Mononuclear cell (primary cell): Measurements from ENCODE around the gene LAMC3. TPM values are rescaled to one million over a fixed set of nuclear protein-coding genes. Genes with fewer than 3 reads are reported as not detected.

Source experiments
- H3K27me3 ChIP-seq: 2 replicates; pipeline ENCODE4 v1.6.0; 2011; ENCODE audit warnings: low read length, control low read depth; ENCODE audit not compliant: insufficient read depth
- H3K4me1 ChIP-seq: 2 replicates; pipeline ENCODE4 v1.5.1; 2011; ENCODE audit warnings: mild to moderate bottlenecking, low read length, control low read depth; ENCODE audit not compliant: insufficient read depth
- H3K4me3 ChIP-seq: 2 replicates; pipeline ENCODE4 v1.5.1; 2011; ENCODE audit warnings: mild to moderate bottlenecking, low read length, moderate library complexity
- H3K9me3 ChIP-seq: 2 replicates; pipeline ENCODE4 v1.5.1; 2011; ENCODE audit warnings: low read depth, mild to moderate bottlenecking, control low read depth, low read length
- total RNA-seq: library from RNA; depleted of rRNA; stranded (reverse); fragments of >200 nt; gene quantifications from one replicate; pipeline ENCODE4 v1.2.3, GENCODE V29; 2012

LAMC3 gene
- total RNA-seq, result 0.73 TPM

DNA sequence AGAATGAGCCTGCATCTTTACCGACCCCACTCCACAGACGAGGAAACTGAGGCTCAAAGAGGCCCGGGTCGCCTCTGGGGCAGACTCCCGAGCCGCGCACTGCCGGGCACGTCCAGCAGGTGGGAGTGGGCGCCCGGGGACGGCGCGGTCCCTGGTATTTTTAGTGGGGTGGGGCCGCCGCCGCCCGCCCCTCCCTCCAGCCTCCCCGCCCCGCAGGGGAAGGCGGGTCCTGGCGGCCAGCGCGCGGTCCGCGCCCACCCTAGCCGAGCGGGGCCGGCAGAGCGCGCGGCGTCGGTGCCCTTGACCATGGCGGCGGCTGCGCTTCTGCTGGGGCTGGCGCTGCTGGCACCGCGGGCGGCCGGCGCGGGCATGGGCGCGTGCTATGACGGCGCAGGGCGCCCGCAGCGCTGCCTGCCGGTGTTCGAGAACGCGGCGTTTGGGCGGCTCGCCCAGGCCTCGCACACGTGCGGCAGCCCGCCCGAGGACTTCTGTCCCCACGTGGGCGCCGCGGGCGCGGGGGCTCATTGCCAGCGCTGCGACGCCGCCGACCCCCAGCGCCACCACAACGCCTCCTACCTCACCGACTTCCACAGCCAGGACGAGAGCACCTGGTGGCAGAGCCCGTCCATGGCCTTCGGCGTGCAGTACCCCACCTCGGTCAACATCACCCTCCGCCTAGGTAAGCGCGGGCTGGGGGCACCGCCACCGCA, at the start of gene LAMC3:
Gene LAMC3 (plus strand): TSS at position 266 of the 710 bp plus-strand sequence. CDS start 41 bp downstream, at position 307.
- no peaks in the 10 kb centered on the region for H3K4me1 ChIP-seq
- peaks cover 21% of the 10 kb centered on the region for H3K27me3 ChIP-seq
- no peak within 1 kb of the TSS for H3K4me3 ChIP-seq
- no peaks in the 10 kb centered on the region for H3K9me3 ChIP-seq

DNA sequence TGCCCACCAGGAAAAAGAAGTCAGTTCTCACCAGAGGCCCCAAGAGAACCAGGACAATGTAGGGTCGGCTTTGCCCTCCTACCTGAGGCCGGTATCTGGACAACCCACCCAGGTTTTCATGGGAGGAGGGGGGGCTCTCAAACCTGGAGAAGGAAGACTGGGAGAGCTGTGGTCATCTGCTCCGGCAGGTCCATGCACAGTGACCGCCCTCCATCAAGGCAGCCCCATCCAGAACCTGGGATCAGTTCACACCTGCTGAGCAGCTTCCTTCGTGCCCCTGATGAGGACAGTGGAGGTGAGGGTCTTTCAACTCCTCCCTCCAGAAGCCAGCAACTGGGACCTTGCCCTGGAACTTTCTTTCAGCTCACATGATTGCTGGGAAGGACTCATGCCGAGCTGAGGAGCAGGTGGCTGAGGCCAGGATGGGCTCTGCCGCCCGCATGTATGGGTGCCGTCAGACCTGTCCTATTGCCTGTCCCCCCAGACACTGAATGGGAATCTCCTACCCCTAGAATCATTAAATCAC, 49.1 kb upstream of the LAMC3 start:
- Histone ChIP-seq H3K4me1 (no peaks in the 10 kb centered on the region), H3K9me3 (no peaks in the 10 kb centered on the region), H3K4me3 (no peak overlapping the region)

DNA sequence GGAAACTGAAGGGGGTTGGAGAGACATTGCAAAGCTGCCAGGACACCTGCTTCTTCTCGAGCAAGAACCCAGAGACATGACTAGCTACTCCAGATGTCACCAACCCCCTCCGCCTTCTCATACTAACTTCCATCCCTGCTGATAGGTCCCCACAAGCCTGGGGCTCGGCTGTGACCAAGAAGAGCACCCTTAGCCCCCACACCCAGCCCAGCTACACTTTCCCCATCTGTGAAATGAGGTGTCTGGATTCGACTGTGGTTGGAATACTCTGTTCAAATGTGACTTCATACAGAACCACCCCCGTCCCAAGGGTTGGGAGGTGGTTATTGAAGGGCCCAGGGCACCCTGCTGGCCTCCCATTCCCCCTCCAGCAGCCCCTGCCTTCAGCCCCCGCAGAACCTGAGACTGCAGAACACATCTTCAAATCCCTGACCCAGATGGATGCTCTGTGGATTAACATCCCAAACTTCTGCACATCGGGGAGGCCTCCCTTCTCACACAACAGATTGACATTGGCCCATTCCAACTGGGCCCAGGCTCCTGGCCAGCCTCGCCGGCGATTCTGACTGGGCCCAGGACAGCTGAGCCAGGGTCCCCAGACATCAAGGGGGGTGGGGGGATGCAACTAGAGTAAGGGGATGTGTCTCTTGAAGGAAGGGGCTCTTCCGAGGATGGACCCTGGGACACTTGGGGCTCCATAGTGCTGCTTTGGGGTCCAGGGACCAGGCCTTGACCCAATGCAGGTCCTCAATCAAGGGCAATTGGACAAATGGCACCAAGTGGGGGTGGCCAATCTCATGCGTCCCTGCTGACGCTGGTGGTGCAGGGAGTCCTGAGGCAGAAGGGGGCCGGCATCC, 48.2 kb upstream of the LAMC3 start:
- Histone ChIP-seq H3K4me1 (no peaks in the 10 kb centered on the region), H3K27me3 (no peaks in the 10 kb centered on the region), H3K4me3 (no peak overlapping the region), H3K9me3 (no peaks in the 10 kb centered on the region)

More for the DNA sequence above, 49.1 kb upstream of the LAMC3 start:
- H3K27me3 ChIP-seq, result no peaks in the 10 kb centered on the region

DNA sequence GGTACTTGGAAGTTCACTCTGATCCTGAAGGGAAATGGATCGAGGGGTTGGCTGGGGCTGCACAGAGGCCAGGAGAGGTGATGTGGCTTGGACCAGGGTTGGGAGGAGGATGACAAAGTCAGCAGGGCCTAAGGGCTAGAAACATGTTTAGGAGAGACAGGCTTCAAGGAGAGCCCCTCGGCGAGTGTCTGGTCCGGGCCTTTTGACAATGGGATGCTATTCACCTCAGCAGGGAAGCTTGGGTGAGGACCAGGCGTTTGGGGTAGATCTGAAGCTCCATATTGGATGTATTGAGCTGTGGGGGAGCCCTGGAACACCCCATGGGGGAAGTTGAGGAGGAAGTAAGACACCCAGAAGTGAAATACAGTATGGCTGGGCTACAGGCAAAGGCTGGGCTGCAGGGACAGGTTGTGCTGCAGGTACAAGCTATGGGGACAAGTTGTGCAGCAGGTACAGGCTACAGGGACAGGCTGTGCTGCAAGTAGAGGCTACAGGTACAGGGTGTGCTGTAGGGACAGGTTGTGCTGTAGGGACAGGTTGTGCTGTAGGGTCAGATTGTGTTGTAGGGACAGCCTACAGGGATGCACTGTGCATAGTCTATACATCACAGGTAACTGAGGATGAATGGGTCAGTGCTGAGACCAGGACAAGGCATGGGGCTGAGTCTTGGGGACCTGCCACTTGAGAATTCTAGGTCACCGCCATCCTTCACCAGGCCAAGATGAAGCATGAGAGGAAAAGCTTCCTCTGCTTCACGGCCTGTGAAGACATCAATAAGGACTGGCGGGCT, 47.3 kb upstream of the LAMC3 start:
- Histone ChIP-seq H3K4me3 (no peak overlapping the region), H3K4me1 (no peaks in the 10 kb centered on the region), H3K9me3 (no peaks in the 10 kb centered on the region), H3K27me3 (no peaks in the 10 kb centered on the region)

DNA sequence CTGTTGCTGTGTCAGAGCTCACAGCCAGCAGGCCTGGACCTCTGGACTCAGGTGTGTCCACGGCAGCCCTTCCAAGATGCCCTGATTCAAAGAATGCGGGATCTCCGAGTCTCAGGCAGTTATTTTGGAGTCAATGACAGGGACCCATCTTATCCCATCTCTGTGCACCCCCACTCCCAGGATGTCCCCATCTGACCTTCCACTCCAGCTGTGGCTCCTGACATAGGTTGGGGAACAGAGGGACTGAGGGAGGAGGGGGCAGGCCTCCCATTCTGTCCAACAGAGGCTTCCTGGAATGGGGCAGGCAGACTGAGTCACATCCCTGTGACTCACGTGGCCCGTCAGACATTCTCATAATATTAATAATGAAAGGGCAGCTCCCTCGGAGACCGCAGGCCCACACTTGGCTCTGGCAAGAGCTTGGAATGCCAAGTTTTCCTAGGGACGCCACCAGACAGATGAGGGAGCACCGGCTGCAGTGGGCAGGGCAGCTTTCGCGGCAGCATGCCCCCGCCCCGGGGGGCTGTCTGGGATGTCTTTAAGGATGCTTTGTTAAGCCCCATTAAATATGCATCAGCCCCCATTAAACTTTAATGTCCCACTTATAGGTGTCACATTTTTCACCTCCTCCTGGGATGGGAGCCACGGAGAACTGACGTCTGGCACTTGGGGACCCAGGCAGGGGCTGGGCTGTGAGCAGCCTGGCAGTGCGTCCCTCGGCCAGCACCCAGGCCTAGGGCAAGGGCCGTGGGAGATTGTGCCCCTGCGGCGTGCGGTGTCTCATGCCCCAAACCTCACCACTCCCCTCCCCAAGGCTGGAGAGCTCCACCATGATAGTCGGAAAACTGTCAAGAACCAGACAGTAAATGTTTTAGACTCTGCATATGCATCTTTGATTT, 46.3 kb upstream of the LAMC3 start:
- no peaks in the 10 kb centered on the region for H3K4me1 ChIP-seq
- no peaks in the 10 kb centered on the region for H3K27me3 ChIP-seq
- no peak overlapping the region for H3K4me3 ChIP-seq
- no peaks in the 10 kb centered on the region for H3K9me3 ChIP-seq

DNA sequence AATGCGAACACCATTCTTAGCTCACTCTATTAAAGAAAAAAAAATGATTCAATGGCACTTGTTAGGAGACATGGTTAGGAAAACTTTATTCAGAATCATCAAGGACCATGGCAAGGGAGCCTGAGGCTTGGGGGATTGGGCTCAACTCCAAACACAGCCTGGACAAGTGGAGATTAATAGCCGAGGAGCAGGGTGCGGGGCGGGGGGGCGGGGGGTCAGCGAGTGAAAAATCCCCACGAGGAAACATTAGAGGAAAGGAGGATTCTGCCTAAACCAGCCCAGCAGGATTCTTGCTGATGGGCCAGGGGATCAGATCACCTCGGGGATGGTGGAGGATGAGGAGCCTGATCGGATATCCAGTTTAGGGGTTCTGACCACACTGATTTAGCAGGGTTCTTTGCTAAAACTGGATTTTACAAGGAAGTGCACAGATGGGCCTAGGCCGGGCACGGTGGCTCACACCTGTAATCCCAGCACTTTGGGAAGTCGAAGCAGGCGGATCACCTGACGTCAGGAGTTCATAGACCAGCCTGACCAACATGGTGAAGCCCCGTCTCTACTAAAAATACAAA, 45.6 kb upstream of the LAMC3 start:
- no peak overlapping the region for H3K4me3 ChIP-seq
- no peaks in the 10 kb centered on the region for H3K4me1 ChIP-seq
- H3K9me3 ChIP-seq, result no peaks in the 10 kb centered on the region
- no peaks in the 10 kb centered on the region for H3K27me3 ChIP-seq

DNA sequence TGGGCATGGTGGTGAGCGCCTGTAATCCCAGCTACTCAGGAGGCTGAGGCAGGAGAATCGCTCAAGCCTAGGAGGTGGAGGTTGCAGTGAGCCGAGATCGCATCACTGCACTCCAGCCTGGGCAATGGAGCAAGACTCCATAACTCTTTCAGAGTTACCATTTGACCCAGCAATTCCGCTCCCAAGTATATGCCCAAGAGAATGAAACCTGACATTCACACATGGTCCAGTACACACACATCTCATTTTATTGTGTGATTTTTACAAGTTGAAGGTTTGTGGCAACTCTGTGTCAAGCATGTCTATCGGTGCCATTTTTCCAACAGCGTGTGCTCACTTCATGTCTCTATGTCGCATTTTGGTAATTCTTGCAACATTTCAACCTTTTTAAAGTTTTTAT, 45.1 kb upstream of the LAMC3 start:
- no peaks in the 10 kb centered on the region for H3K27me3 ChIP-seq
- no peaks in the 10 kb centered on the region for H3K9me3 ChIP-seq
- H3K4me3 ChIP-seq, result no peak overlapping the region
- no peaks in the 10 kb centered on the region for H3K4me1 ChIP-seq

DNA sequence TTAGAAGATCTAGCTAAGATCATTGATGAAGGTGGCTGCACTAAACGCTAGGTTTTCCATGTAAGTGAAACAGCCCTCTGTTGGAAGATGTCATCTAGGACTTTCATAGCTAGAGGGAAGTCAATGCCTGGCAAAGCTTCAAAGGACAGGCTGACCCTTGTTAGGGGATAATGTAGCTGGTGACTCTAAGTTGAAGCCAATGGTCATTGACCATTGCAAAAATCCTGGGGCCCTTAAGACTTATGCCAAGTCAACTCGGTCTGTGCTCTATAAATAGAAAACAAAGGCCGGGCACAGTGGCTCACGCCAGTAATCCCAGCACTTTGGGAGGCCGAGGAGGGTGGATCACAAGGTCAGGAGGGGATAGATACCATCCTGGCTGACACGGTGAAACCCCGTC, 43.3 kb upstream of the LAMC3 start:
- no peaks in the 10 kb centered on the region for H3K9me3 ChIP-seq
- H3K4me1 ChIP-seq, result no peaks in the 10 kb centered on the region
- H3K4me3 ChIP-seq, result no peak overlapping the region
- H3K27me3 ChIP-seq, result no peaks in the 10 kb centered on the region

DNA sequence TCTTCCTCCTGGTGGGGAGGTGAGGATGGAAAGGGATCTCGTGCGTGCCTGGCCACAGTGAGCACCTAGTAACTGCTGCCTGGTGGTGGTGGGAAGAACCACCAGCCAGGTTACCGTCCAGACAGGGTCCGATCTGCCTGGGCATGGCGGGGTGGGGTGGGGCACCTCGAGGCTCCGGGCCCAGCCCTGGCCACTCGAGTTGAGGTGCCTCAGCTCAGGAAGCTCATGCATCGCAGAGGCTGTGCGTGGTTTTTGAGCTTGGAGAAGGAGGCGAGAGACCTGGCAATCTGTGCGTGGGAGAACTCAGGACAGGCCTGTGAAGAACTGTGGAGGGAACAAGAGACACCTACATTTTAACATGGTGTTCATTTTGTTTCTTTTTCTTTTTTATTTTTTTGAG, 38.9 kb upstream of the LAMC3 start:
- Histone ChIP-seq H3K9me3 (no peaks in the 10 kb centered on the region), H3K4me3 (no peak overlapping the region), H3K4me1 (no peaks in the 10 kb centered on the region), H3K27me3 (no peaks in the 10 kb centered on the region)

DNA sequence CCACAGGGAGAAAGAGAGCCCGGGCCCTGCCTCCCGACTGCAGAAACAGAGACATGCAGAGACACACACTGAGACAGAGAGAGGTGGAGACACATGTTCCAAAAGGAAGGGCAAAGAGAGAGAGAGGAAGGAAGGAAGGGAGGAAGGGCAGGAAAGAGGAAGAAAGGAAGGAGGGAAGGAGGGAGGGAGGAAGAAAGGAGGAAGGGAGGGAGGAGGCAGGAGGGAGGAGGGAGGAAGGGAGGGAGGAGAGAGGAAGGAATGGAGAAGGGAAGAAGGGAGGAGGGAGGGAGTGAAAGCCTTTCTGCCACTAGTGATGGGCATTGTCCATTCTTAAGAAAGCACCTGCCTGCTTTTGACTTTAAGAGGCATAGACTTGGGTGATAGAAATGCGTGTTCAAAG, 38.1 kb upstream of the LAMC3 start:
- no peak overlapping the region for H3K4me3 ChIP-seq
- no peaks in the 10 kb centered on the region for H3K9me3 ChIP-seq
- H3K27me3 ChIP-seq, result no peaks in the 10 kb centered on the region
- no peaks in the 10 kb centered on the region for H3K4me1 ChIP-seq

DNA sequence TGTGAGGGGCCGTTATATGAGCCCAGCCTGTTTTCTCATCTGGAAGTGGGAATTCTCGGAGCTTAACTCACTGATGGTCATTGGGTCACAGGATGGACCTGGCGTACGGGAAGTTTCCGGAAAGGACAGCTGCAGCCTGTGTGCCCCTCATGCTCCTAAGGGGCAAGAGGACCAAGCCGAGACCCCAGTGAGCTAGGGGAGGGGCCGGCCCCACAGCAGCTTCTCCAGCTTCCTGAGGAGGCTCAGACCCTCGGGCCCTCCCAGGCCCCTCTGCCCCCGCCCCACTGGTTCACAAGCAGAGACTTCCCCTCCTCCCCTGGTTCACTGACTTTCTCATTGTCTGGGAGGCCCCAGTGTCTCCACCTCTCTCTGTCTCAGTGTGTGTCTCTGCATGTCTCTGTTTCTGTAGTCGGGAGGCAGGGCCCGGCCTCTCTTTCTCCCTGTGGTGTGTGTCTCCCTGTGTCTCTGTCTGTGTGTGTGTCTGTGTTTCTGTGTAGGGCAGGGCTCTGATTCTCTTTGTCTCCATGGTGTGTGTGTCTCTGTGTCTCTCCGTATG, 37.6 kb upstream of the LAMC3 start:
- Histone ChIP-seq H3K9me3 (no peaks in the 10 kb centered on the region), H3K27me3 (no peaks in the 10 kb centered on the region), H3K4me3 (no peak overlapping the region), H3K4me1 (no peaks in the 10 kb centered on the region)

DNA sequence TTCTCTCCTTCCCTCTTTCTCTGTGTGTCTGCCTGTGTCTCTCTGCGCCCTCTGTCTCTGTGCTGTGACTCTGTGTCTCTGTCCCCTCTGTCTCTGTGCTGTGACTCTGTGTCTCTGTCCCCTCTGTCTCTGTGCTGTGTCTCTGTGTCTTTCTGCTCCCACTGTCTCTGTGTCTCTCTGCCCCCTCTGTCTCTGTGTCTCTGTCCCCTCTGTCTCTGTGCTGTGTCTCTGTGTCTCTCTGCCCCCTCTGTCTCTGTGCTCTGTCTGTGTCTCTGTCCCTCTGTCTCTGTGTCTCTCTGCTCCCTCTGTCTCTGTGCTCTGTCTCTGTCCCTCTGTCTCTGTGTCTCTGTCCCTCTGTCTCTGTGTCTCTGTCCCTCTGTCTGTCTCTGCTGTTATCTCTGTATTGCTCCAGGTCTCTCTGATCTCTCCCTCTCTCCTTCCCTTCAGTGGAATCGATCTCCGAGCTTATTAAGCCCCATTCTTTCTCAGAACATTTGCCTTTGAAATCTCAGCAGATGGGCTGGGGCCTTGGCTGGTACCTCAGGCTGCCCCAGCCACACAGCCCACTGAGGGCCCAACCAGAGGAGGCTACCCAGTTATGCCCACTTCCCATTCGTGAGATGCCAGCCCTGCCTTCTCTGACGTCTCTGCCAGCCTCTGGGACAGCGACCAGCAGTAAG, 36.6 kb upstream of the LAMC3 start:
- no peaks in the 10 kb centered on the region for H3K4me1 ChIP-seq
- no peak overlapping the region for H3K4me3 ChIP-seq
- no peaks in the 10 kb centered on the region for H3K27me3 ChIP-seq
- H3K9me3 ChIP-seq, result no peaks in the 10 kb centered on the region

DNA sequence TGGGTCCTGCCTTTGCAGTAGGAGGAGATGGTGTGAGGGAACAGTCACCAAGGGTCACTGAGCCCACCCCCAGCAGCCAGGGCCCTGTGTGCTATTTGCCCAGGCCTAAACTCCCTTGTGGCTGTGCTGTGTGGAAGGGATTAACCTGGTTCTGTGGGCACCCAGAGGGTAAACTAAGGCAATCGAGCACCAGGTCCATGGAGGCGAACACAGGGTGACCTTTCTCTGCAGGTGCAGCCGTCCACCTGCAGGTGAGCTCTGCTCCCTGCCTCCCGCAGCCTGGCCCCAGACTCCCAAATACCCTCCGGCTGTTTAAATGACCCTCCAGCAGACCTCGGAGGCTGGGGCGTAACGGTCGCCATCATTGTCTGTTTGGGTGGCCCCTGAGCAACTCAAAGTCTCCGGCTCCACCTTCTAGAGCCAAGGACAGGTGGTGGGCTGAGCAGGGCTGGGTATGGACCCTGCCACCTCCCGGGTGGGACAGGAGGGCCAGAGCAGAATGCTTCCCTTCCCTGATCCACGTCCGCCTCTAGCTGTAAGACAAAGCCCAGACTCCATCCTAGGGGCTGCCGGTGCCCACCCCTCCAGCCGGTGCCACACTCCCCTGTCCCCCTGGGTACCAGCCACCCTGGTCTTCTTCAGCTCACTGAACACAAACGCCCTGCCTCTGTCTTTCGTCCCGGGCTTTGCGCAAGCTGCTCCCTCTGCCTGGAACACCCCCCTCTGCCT, 35.9 kb upstream of the LAMC3 start:
- Histone ChIP-seq H3K9me3 (no peaks in the 10 kb centered on the region), H3K4me1 (no peaks in the 10 kb centered on the region), H3K4me3 (no peak overlapping the region), H3K27me3 (no peaks in the 10 kb centered on the region)
